Prostate gland (tissue), 2 donors: ENCODE results near the gene MAN2B1. TPM values are rescaled to one million over a fixed set of nuclear protein-coding genes. Genes with fewer than 3 reads are reported as not detected.
"Not testable (repeated sequence)": the region's sequence is repeated elsewhere in the genome, so short reads cannot be mapped to it uniquely, and the experiment has no call there.

Source experiments
- DNase-seq: peaks from one replicate; pipeline ENCODE4 v3.0.0-alpha.2; 2019; ENCODE audit warnings: low spot score
- H3K27ac ChIP-seq, 2 donors: fragments of 200-600 bp; sonication (generic); 2 replicates each; pipeline ENCODE4 v1.5.1; 2017 to 2019
- H3K27me3 ChIP-seq: fragments of 200-600 bp; sonication (generic); replicated peaks from 2 replicates; pipeline ENCODE4 v1.5.1; 2019; ENCODE audit not compliant: insufficient read depth
- H3K36me3 ChIP-seq, 2 donors: fragments of 200-600 bp; sonication (generic); 1 replicate in 1 of 2; 2 replicates in 1 of 2; pipeline versions ENCODE4 v1.5.1 to v1.8.1; 2017 to 2019
- H3K4me1 ChIP-seq: fragments of 200-600 bp; sonication (generic); replicated peaks from 2 replicates; pipeline ENCODE4 v1.5.1; 2019
- H3K4me3 ChIP-seq, 2 donors: fragments of 200-600 bp; sonication (generic); 2 replicates each; pipeline ENCODE4 v1.5.1; 2017 to 2019
- H3K9me3 ChIP-seq: fragments of 200-600 bp; sonication (generic); 2 replicates; pipeline ENCODE4 v1.5.1; 2017
- CTCF ChIP-seq, 4 experiments: fragments of 200-600 bp in 2 of 4; fragments of 450-650 bp in 2 of 4; sonication (generic) in 2 of 4; IDR thresholded peaks; 1 replicate in 3 of 4; 2 replicates in 1 of 4; pipeline ENCODE4 v1.5.1; 2016 to 2019; ENCODE audit warnings: antibody characterized with exemption in 4 of 4, mild to moderate bottlenecking in 2 of 4, moderate library complexity in 2 of 4
- POLR2A ChIP-seq: fragments of 450-650 bp; IDR thresholded peaks from one replicate; pipeline ENCODE4 v1.6.1; 2016; ENCODE audit warnings: antibody characterized with exemption, mild to moderate bottlenecking
- POLR2AphosphoS5 ChIP-seq: sonication (generic); formaldehyde crosslinking; IDR thresholded peaks from one replicate; pipeline ENCODE4 v1.6.1; 2017; ENCODE audit warnings: antibody characterized with exemption
- WGBS: methylation state at CpG from one replicate; pipeline ENCODE4 v1.1.5; 2018; 5-methylcytosine and 5-hydroxymethylcytosine counted together
- intact Hi-C: fragments of 100-400 bp; cut with DNase I; formaldehyde crosslinking; loops from one replicate; pipeline ENCODE4 v1.14.2; 2022
- total RNA-seq, 2 donors: library from RNA; depleted of rRNA; stranded (reverse); fragments of >200 nt; gene quantifications; one replicate each; pipeline ENCODE4 v1.1.0, GENCODE V29; 2016

The MAN2B1 gene
- total RNA-seq, 2 donors from 2014 or later: 60.2 to 91.9 TPM

- Histone ChIP-seq H3K27me3 (no peaks in the 10 kb centered on the region), H3K4me1 (no peaks in the 10 kb centered on the region), H3K4me3 (no peak overlapping the region), H3K9me3 (no peaks in the 10 kb centered on the region), H3K36me3 (peaks cover 25 to 28% of the 10 kb centered on the region in 2 donors), H3K27ac (no peak overlapping the region)
- TF ChIP-seq CTCF (IDR thresholded peaks at IDR 0.05) (no peak), POLR2A (no peak), POLR2AphosphoS5 (no peak)
- no peak for DNase-seq
- intact Hi-C loops: no loop called here
- 97% methylated on average over 7 of the region's 7 CpGs for WGBS
Measured at GRCh38 chr19:12629215-12629614, 37.3 kb downstream of the MAN2B1 start.

- Histone ChIP-seq H3K4me1 (no peaks in the 10 kb centered on the region), H3K27ac (no peak overlapping the region), H3K9me3 (no peaks in the 10 kb centered on the region), H3K27me3 (no peaks in the 10 kb centered on the region), H3K36me3 (peaks cover 25 to 28% of the 10 kb centered on the region in 2 donors), H3K4me3 (no peak overlapping the region)
- no peak for TF ChIP-seq POLR2AphosphoS5
- TF ChIP-seq POLR2A: no peak
- no peak for TF ChIP-seq CTCF (IDR thresholded peaks at IDR 0.05)
- WGBS: 95% methylated on average over 17 of the region's 17 CpGs
- intact Hi-C loops: no loop called here
- DNase-seq: no peak
Measured at GRCh38 chr19:12628040-12629022, 38.2 kb downstream of the MAN2B1 start.

- H3K27ac ChIP-seq: no peak overlapping the region
- 92% methylated on average over 8 of the region's 8 CpGs for WGBS
- no peak for DNase-seq
- no peaks in the 10 kb centered on the region for H3K27me3 ChIP-seq
- intact Hi-C loops: no loop called here
- no peak overlapping the region for H3K4me3 ChIP-seq
- H3K9me3 ChIP-seq: no peaks in the 10 kb centered on the region
- no peaks in the 10 kb centered on the region for H3K4me1 ChIP-seq
- H3K36me3 ChIP-seq: peaks cover 25 to 28% of the 10 kb centered on the region in 2 donors
- TF ChIP-seq POLR2AphosphoS5: no peak
- no peak for TF ChIP-seq POLR2A
- no peak for TF ChIP-seq CTCF (IDR thresholded peaks at IDR 0.05)
Measured at GRCh38 chr19:12626958-12627357, 39.6 kb downstream of the MAN2B1 start.

- Histone ChIP-seq H3K27me3 (no peaks in the 10 kb centered on the region), H3K9me3 (no peaks in the 10 kb centered on the region), H3K4me3 (no peak overlapping the region), H3K4me1 (no peaks in the 10 kb centered on the region), H3K36me3 (peaks cover 20 to 27% of the 10 kb centered on the region in 2 donors), H3K27ac (no peak overlapping the region)
- intact Hi-C loops: no loop called here
- TF ChIP-seq POLR2AphosphoS5: no peak
- no peak for TF ChIP-seq POLR2A
- no peak for TF ChIP-seq CTCF (IDR thresholded peaks at IDR 0.05)
- DNase-seq: no peak
- 93% methylated on average over 4 of the region's 4 CpGs for WGBS
Measured at GRCh38 chr19:12623361-12624031, 43.0 kb downstream of the MAN2B1 start.

- intact Hi-C loops, DNase-seq, H3K4me1 ChIP-seq, H3K27me3 ChIP-seq, H3K4me3 ChIP-seq, H3K9me3 ChIP-seq, H3K27ac ChIP-seq: not testable (repeated sequence)
- peaks cover 9 to 14% of the 10 kb centered on the region in 2 donors for H3K36me3 ChIP-seq
- 53% methylated on average over 21 of the region's 26 CpGs for WGBS
Measured at GRCh38 chr19:12621253-12622024, 45.1 kb downstream of the MAN2B1 start.
